Activated B cell treated with CpG ODN at 0.5 μM for 24 hours (primary cell): ENCODE results near the gene DLG2. TPM values are rescaled to one million over a fixed set of nuclear protein-coding genes. Genes with fewer than 3 reads are reported as not detected.
"Not testable (repeated sequence)": the region's sequence is repeated elsewhere in the genome, so short reads cannot be mapped to it uniquely, and the experiment has no call there.

Experiments used
- ATAC-seq: fragments of 200-7000 bp; cut with Tn5 transposase; one replicate; pipeline ENCODE4 v1.10.0; 2021; ENCODE audit warnings: low read depth, mild to moderate bottlenecking, moderate library complexity
- CTCF ChIA-PET: fragments of 350-600 bp; sonication (Branson Sonifier 250); formaldehyde crosslinking; loops from one replicate; lab custom pipeline; 2021; ENCODE audit warnings: antibody characterized with exemption; lab: Charles Lee
- POLR2A ChIA-PET: fragments of 350-600 bp; sonication (Branson Sonifier 250); formaldehyde crosslinking; loops from one replicate; lab custom pipeline; 2021; ENCODE audit warnings: antibody characterized with exemption; lab: Charles Lee
- DNase-seq: peaks from one replicate; pipeline ENCODE4 v3.0.0; 2022
- H3K27ac Mint-ChIP-seq: one replicate; pipeline ENCODE4 v1.8.0; 2020; ENCODE audit warnings: mixed read lengths
- H3K27me3 Mint-ChIP-seq: one replicate; pipeline ENCODE4 v1.8.0; 2021; ENCODE audit warnings: mixed read lengths
- H3K36me3 Mint-ChIP-seq: one replicate; pipeline ENCODE4 v1.8.0; 2021; ENCODE audit warnings: low read depth, mixed read lengths
- H3K4me1 Mint-ChIP-seq: one replicate; pipeline ENCODE4 v1.8.0; 2021; ENCODE audit warnings: mixed read lengths
- H3K4me3 Mint-ChIP-seq: one replicate; pipeline ENCODE4 v1.8.0; 2020; ENCODE audit warnings: mild to moderate bottlenecking, mixed read lengths
- H3K9me3 Mint-ChIP-seq: one replicate; pipeline ENCODE4 v1.8.0; 2020; ENCODE audit warnings: mixed read lengths
- intact Hi-C: fragments of 100-400 bp; cut with micrococcal nuclease; formaldehyde crosslinking; loops from one replicate; pipeline ENCODE4 v1.15.1; 2024
- total RNA-seq: library from RNA; stranded (reverse); gene quantifications from 2 replicates; pipeline ENCODE4 v1.2.3, GENCODE V29; 2022
- TF ChIP-seq, protein P1 (sequence below): fragments of 200-600 bp; IDR thresholded peaks from one replicate; pipeline ENCODE4 v1.8.0; 2022; ENCODE audit warnings: antibody characterized with exemption, mild to moderate bottlenecking

Gene DLG2
- total RNA-seq, 1 donor from 2014 or later: 2.7 TPM

DNA sequence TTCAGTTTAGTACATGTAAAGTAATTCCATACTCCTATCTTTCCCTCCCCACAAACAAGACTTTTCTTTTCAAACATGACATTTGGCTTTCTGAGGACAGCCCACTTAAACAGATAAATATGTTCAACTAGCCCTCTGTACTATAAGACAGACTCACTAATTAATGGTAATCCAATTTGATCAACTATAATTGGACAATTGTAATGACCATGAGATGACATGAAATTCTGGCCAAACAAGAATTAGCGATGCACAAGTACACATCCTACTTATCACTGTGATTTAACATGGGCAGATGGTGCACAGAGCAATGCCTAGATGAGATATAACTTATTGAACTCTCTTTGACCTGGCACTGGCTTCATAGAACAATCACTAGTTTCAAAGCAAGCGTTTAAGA lies 1307.3 kb downstream of the DLG2 start:
- TF ChIP-seq, protein P1, sequence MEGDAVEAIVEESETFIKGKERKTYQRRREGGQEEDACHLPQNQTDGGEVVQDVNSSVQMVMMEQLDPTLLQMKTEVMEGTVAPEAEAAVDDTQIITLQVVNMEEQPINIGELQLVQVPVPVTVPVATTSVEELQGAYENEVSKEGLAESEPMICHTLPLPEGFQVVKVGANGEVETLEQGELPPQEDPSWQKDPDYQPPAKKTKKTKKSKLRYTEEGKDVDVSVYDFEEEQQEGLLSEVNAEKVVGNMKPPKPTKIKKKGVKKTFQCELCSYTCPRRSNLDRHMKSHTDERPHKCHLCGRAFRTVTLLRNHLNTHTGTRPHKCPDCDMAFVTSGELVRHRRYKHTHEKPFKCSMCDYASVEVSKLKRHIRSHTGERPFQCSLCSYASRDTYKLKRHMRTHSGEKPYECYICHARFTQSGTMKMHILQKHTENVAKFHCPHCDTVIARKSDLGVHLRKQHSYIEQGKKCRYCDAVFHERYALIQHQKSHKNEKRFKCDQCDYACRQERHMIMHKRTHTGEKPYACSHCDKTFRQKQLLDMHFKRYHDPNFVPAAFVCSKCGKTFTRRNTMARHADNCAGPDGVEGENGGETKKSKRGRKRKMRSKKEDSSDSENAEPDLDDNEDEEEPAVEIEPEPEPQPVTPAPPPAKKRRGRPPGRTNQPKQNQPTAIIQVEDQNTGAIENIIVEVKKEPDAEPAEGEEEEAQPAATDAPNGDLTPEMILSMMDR: no peak
- ATAC-seq (no peak), DNase-seq (no peak)
- intact Hi-C loops: no loop called here
- no peaks in the 10 kb centered on the region for H3K27me3 Mint-ChIP-seq
- H3K4me1 Mint-ChIP-seq: no peaks in the 10 kb centered on the region
- ChIA-PET CTCF (no interaction called here), POLR2A (no interaction called here)
- peaks cover 2% of the 10 kb centered on the region for H3K9me3 Mint-ChIP-seq
- no peak overlapping the region for H3K27ac Mint-ChIP-seq
- no peak overlapping the region for H3K4me3 Mint-ChIP-seq
- no peaks in the 10 kb centered on the region for H3K36me3 Mint-ChIP-seq

DNA sequence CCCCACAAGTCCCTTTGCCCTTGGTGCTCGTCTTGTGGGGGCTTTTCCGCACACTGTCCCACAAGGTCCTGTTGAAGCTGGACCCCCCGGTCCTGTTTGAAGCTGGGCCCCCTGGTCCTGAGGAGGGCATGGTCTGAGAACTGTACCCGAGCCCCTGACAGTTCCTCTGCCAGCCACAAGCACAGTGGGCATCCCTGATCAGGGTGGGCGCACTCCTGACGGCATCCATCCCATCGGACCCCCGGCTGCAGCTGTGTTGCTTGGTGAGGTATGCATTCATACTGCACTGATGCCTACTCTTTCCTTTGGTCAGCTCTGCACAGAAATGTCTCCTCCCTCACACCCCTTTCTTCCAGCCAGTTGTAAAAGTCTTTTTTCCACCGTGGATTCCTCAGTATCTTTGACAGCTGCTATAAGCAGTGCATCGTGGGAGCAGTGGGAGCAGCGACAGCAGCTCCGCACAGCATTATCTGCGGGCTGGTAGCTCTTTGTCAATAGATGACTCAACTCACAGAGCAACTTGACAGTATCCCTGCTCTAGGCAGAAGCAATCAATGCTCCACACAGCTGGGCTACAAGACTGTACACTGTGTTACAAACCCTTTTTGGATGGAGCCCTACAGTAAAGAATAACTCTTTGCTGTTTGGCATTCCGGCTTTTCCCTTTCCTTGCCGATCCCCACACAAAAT lies 1310.1 kb downstream of the DLG2 start:
- POLR2A ChIA-PET: interaction anchor here (0.7 kb wide), 1 partner anchor 508 kb away, joined by 3 read pairs; no protein-coding TSS in a partner anchor
- no peak overlapping the region for H3K27ac Mint-ChIP-seq
- CTCF ChIA-PET: no interaction called here
- DNase-seq: no peak
- no peaks in the 10 kb centered on the region for H3K9me3 Mint-ChIP-seq
- intact Hi-C loops: no loop called here
- no peaks in the 10 kb centered on the region for H3K4me1 Mint-ChIP-seq
- ATAC-seq: no peak
- no peaks in the 10 kb centered on the region for H3K36me3 Mint-ChIP-seq
- H3K4me3 Mint-ChIP-seq: no peak overlapping the region
- no peaks in the 10 kb centered on the region for H3K27me3 Mint-ChIP-seq
- TF ChIP-seq, protein P1: no peak

DNA sequence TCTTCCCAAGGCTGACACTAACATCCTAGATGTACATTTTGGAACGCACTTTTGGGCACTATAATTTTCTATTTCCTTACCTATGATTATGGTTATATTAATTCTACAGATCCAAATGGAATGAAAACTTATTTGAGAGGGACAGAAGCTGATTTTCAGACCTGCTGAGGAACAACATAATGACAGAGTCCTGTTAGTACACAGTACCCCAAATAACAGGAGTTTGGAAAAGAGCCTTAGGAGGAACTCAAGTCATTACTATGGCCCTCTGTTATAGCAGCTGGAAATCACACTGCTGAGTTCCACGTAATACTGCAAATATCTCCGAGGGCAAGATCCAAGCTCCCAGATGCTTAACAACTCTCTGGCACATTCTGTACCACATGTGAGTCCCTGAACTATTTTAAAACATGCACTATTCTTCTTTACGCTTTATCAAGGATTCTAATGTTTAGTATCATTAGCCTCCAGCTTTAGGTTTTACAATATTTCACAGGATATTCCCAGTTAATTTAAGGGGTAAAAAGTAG lies 1313.2 kb downstream of the DLG2 start:
- no peaks in the 10 kb centered on the region for H3K4me1 Mint-ChIP-seq

DNA sequence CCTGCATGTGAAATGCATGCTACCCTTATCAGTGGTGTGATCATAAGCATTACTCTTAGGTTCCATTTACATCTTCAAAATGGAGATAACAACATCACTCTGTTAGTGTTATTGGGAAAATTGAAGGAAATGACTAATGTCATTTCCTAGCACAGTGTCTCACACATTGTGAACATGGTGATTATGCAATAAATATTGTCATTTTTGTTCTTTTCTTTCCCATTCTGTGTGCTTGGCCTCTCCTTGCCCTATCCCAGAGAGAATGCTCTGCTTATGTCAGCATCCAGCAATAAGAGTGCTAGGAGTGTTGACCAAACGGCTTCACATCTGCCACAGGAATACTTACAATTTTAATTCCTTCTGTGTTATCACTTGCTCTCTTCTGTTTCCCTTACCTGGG lies 1316.9 kb downstream of the DLG2 start:
- Mint-ChIP-seq H3K27me3 (no peaks in the 10 kb centered on the region), H3K36me3 (no peaks in the 10 kb centered on the region), H3K4me3 (no peak overlapping the region), H3K4me1 (no peaks in the 10 kb centered on the region), H3K27ac (no peak overlapping the region), H3K9me3 (peaks cover 2% of the 10 kb centered on the region)
- ATAC-seq: no peak
- TF ChIP-seq, protein P1: no peak
- ChIA-PET POLR2A (no interaction called here), CTCF (no interaction called here)
- DNase-seq: no peak
- intact Hi-C loops: no loop called here

More for the DNA sequence above, 1313.2 kb downstream of the DLG2 start:
- CTCF ChIA-PET: no interaction called here
- Mint-ChIP-seq H3K36me3 (no peaks in the 10 kb centered on the region), H3K27me3 (no peaks in the 10 kb centered on the region), H3K4me3 (no peak overlapping the region), H3K27ac (no peak overlapping the region), H3K9me3 (no peaks in the 10 kb centered on the region)
- intact Hi-C loops: no loop called here
- POLR2A ChIA-PET: no interaction called here
- DNase-seq (no peak), ATAC-seq (no peak)
- TF ChIP-seq, protein P1: no peak

DNA sequence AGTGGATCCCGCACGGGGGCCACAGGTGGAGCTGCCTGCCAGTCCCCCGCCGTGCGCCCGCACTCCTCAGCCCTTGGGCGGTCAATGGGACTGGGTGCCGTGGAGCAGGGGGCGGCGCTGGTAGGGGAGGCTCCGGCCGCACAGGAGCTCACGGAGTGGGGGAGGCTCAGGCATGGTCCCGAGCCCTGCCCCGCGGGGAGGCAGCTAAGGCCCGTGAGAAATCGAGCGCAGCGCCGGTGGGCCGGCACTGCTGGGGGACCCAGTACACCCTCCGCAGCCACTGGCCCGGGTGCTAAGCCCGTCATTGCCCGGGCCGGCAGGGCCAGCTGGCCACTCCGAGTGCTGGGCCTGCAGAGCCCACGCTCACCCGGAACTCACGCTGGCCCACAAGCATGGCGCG lies 1318.7 kb downstream of the DLG2 start:
- CTCF ChIA-PET, H3K4me3 Mint-ChIP-seq, H3K4me1 Mint-ChIP-seq, H3K27me3 Mint-ChIP-seq, H3K36me3 Mint-ChIP-seq, H3K9me3 Mint-ChIP-seq, intact Hi-C loops, DNase-seq, POLR2A ChIA-PET, H3K27ac Mint-ChIP-seq, ATAC-seq: not testable (repeated sequence)
